K562 (cell line): Measurements from ENCODE around the gene TMSB10. TPM values are rescaled to one million over a fixed set of nuclear protein-coding genes. Genes with fewer than 3 reads are reported as not detected.

Source experiments
- ATAC-seq: fragments of 200-7000 bp; cut with Tn5 transposase; 3 replicates; pipeline ENCODE4 v1.9.1; 2020; ENCODE audit warnings: moderate library complexity
- BruUV-seq: library from RNA; stranded (reverse); fragments of 400-500 nt; replicated peaks from 2 replicates; lab custom pipeline; 2021; lab: Mats Ljungman, UMichigan
- CTCF ChIA-PET: fragments of 300-600 bp; formaldehyde crosslinking; extraction: SDS; loops from one replicate; lab custom pipeline; 2021; ENCODE audit warnings: low intra/inter-chr PET ratio; lab: Yijun Ruan, JAX
- POLR2A ChIA-PET: fragments of 300-600, 350-650 bp; sonication (Branson Sonifier 250); formaldehyde crosslinking; extraction: SDS; loops from one replicate; lab custom pipeline; 2021; ENCODE audit warnings: antibody characterized with exemption, inconsistent platforms; lab: Yijun Ruan, JAX
- DNase-seq, 4 experiments: peaks; one replicate each; pipeline versions ENCODE4 v3.0.0 to v3.0.0-alpha.2; 2011 to 2018; ENCODE audit warnings: low spot score in 3 of 4, mixed read lengths in 3 of 4; ENCODE audit errors: extremely low read depth in 1 of 4
- FAIRE-seq: peaks from 2 replicates; lab custom pipeline; 2011; peaks lifted over from hg19 to GRCh38; lab: Jason Lieb, UNC
- H2AFZ ChIP-seq: 2 replicates; pipeline ENCODE4 v1.6.0; 2011; ENCODE audit warnings: low read depth, low read length, control low read depth, inconsistent platforms
- H3K27ac ChIP-seq: fragments of 200-600 bp; 3 replicates; pipeline ENCODE4 v1.8.0; 2011; ENCODE audit warnings: low read depth, mild to moderate bottlenecking, control low read depth, inconsistent platforms, low read length, moderate library complexity, mixed read lengths; ENCODE audit errors: extremely low read depth
- H3K27me3 ChIP-seq, 2 experiments: fragments of 300-600 bp in 1 of 2; 2 replicates in 1 of 2; 3 replicates in 1 of 2; pipeline versions ENCODE4 v1.6.0 to v1.8.0; 2011; ENCODE audit warnings: inconsistent platforms in 2 of 2, low read length in 2 of 2, mild to moderate bottlenecking in 1 of 2, mixed read lengths in 1 of 2, moderate library complexity in 1 of 2; ENCODE audit not compliant: control insufficient read depth in 2 of 2, insufficient read depth in 2 of 2
- H3K36me3 ChIP-seq: fragments of 300-600 bp; 3 replicates; pipeline ENCODE4 v1.8.0; 2011; ENCODE audit warnings: mild to moderate bottlenecking, low read length, inconsistent platforms; ENCODE audit not compliant: control insufficient read depth, insufficient read depth
- H3K4me1 ChIP-seq, 2 experiments: fragments of 200-600 bp in 1 of 2; replicated peaks in 1 of 2; 2 replicates in 1 of 2; 3 replicates in 1 of 2; pipeline versions ENCODE4 v1.5.1 to v1.8.0; 2011; ENCODE audit warnings: inconsistent platforms in 2 of 2, low read length in 2 of 2, mild to moderate bottlenecking in 1 of 2, mixed read lengths in 1 of 2, moderate library complexity in 1 of 2; ENCODE audit not compliant: control insufficient read depth in 2 of 2, insufficient read depth in 2 of 2
- H3K4me2 ChIP-seq: 2 replicates; pipeline ENCODE4 v1.6.1; 2011; ENCODE audit warnings: low read length, control low read depth, inconsistent platforms, mixed read lengths; ENCODE audit not compliant: insufficient read depth
- H3K4me3 ChIP-seq: fragments of 200-600 bp; sonication (generic), shearing (Covaris generic); 2 replicates; pipeline ENCODE4 v1.5.1; 2016; ENCODE audit warnings: control low read depth, inconsistent platforms
- H3K79me2 ChIP-seq: fragments of 200-600 bp; 3 replicates; pipeline ENCODE4 v1.8.0; 2011; ENCODE audit warnings: low read length, inconsistent platforms; ENCODE audit not compliant: control insufficient read depth, insufficient read depth
- H3K9ac ChIP-seq, 2 experiments: 2 replicates each; pipeline versions ENCODE4 v1.6.0 to v1.6.1; 2011; ENCODE audit warnings: low read depth in 2 of 2, low read length in 2 of 2, control low read depth in 1 of 2, inconsistent platforms in 1 of 2, mild to moderate bottlenecking in 1 of 2, mixed read lengths in 1 of 2; ENCODE audit not compliant: insufficient read depth in 1 of 2
- H3K9me1 ChIP-seq: one replicate; pipeline ENCODE4 v1.6.0; 2011; ENCODE audit warnings: inconsistent platforms, mild to moderate bottlenecking, low read length, moderate library complexity; ENCODE audit not compliant: control insufficient read depth, insufficient read depth
- H3K9me3 ChIP-seq: replicated peaks from 2 replicates; pipeline ENCODE4 v1.5.1; 2011; ENCODE audit warnings: low read depth, low read length, inconsistent platforms; ENCODE audit not compliant: control insufficient read depth, insufficient read depth
- H4K20me1 ChIP-seq: replicated peaks from 2 replicates; pipeline ENCODE4 v1.6.1; 2011; ENCODE audit warnings: low read length, inconsistent platforms, mixed read lengths; ENCODE audit not compliant: control insufficient read depth, insufficient read depth
- HCFC1 ChIP-seq: IDR thresholded peaks from 2 replicates; pipeline ENCODE4 v1.6.1; 2012; ENCODE audit warnings: low read depth, low read length, improper control_type of control experiment
- KLF16 ChIP-seq: IDR thresholded peaks from 2 replicates; pipeline ENCODE4 v1.6.1; 2016; ENCODE audit warnings: antibody characterized with exemption
- MYC ChIP-seq, 2 experiments: fragments of 250-450 bp in 1 of 2; sonication (Bioruptor Pico) in 1 of 2; IDR thresholded peaks; 2 replicates each; pipeline versions ENCODE4 v1.5.1 to v1.6.1; 2012 to 2021; ENCODE audit warnings: low read depth in 2 of 2, borderline replicate concordance in 1 of 2, improper control_type of control experiment in 1 of 2, low read length in 1 of 2, mild to moderate bottlenecking in 1 of 2, moderate library complexity in 1 of 2
- PHF8 ChIP-seq: fragments of 200-600 bp; sonication (generic); IDR thresholded peaks from 2 replicates; pipeline ENCODE4 v1.6.1; 2012; ENCODE audit warnings: mixed run types, mild to moderate bottlenecking, inconsistent platforms, low read length, moderate library complexity, borderline replicate concordance
- POLR2A ChIP-seq: fragments of 450-650 bp; conservative IDR thresholded peaks from 2 replicates; pipeline ENCODE4 v1.6.1; 2016
- POLR2AphosphoS2 ChIP-seq: IDR thresholded peaks from 2 replicates; pipeline ENCODE4 v1.6.1; 2012; ENCODE audit warnings: low read length, improper control_type of control experiment
- SPI1 ChIP-seq: IDR thresholded peaks from 2 replicates; pipeline ENCODE4 v1.6.1; 2011; ENCODE audit warnings: low read depth, low read length, control low read depth, borderline replicate concordance
- ZKSCAN8 ChIP-seq: fragments of 200-800 bp; sonication (Bioruptor generic); IDR thresholded peaks from 2 replicates; pipeline ENCODE4 v1.6.1; 2016; ENCODE audit warnings: missing genetic modification characterization, missing compliant biosample characterization
- ZNF165 ChIP-seq: fragments of 250-450 bp; sonication (Bioruptor Pico); IDR thresholded peaks from 2 replicates; pipeline ENCODE4 v1.4.0; 2020; ENCODE audit warnings: borderline replicate concordance
- ZNF408 ChIP-seq: fragments of 250-450 bp; sonication (Bioruptor Pico); IDR thresholded peaks from 2 replicates; pipeline ENCODE4 v1.4.0; 2020; ENCODE audit warnings: low read depth, mild to moderate bottlenecking, moderate library complexity
- ZNF589 ChIP-seq: fragments of 200-800 bp; sonication (Bioruptor generic); IDR thresholded peaks from 2 replicates; pipeline ENCODE4 v1.6.1; 2016; ENCODE audit warnings: low read depth, missing genetic modification characterization, missing compliant biosample characterization
- WGBS: fragments of 100-300 bp; shearing (Covaris generic); methylation state at CpG from one replicate; pipeline ENCODE4 v1.1.6; 2016; ENCODE audit warnings: low coverage, mixed read lengths; ENCODE audit not compliant: insufficient coverage; ENCODE audit errors: missing lambda C conversion rate; 5-methylcytosine and 5-hydroxymethylcytosine counted together
- in situ Hi-C: fragments of 300-500 bp; cut with MboI; formaldehyde crosslinking; loops from 4 replicates; pipeline ENCODE4 v1.15.0; 2018; ENCODE audit warnings: inconsistent platforms, mixed read lengths
- intact Hi-C: fragments of 100-400 bp; cut with micrococcal nuclease; formaldehyde crosslinking; loops from 2 replicates; pipeline ENCODE4 v1.14.2; 2022
- polyA plus RNA-seq, 8 experiments: library from polyadenylated mRNA; depleted of rRNA in 4 of 8; stranded (reverse) in 5 of 8; unstranded in 3 of 8; fragments of >200 nt; fragmentation: Nextera tagmentation in 2 of 8; fragmentation: Illumina TruSeq in 1 of 8; extraction: Ambion mirVana in 2 of 8; extraction: Trizol in 1 of 8; gene quantifications; 2 replicates each; pipeline versions ENCODE4 v1.2.1 to v1.2.3, GENCODE V29; 2011 to 2014; ENCODE audit warnings: inconsistent platforms in 1 of 8, missing spikeins in 1 of 8
- total RNA-seq, 7 experiments: library from RNA; depleted of rRNA in 6 of 7; stranded (reverse); fragments of >200 nt in 6 of 7; fragmentation: Illumina TruSeq in 2 of 7; extraction: Trizol in 2 of 7; gene quantifications; 2 replicates each; pipeline versions ENCODE4 v1.2.1 to v1.2.3, GENCODE V29; 2011 to 2021; ENCODE audit warnings: low replicate concordance in 1 of 7
- TF ChIP-seq, protein P1 (sequence below): IDR thresholded peaks from 3 replicates; pipeline ENCODE4 v1.6.1; 2011; ENCODE audit warnings: borderline replicate concordance, mild to moderate bottlenecking, moderate library complexity; ENCODE audit not compliant: insufficient read length; ENCODE audit errors: extremely low read depth

The TMSB10 gene
- total and polyA plus RNA-seq, 9 of the 15 experiments (the other 6 are each of a cell fraction or from before 2014, with no cell fraction given) = 382 to 2,226 (median 959) TPM

DNA sequence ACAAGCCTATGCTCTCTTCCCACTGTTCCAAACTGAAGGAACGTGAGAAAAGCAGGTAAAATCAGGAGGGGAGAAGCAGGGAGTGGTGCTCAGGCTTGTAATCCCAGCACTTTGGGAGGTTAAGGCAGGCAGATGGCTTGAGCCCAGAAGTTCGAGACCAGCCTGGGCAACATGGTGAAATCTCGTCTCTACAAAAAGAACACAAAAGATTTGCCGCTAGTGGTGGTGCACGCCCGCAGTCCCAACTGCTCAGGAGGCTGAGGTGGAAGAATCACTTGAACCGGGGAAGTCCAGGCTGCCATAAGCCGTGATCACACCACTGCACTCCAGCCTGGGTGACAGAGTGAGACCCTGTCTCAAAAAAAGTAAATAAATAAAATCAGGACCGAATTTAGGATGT, 1.3 kb upstream of the TMSB10 start (continued):
- TF ChIP-seq PHF8 = no peak
- no peak for TF ChIP-seq ZKSCAN8 (CRISPR knock-in tag)
- TF ChIP-seq POLR2A = no peak
- no peak for TF ChIP-seq ZNF165 (CRISPR knock-in tag)
- TF ChIP-seq, protein P1, sequence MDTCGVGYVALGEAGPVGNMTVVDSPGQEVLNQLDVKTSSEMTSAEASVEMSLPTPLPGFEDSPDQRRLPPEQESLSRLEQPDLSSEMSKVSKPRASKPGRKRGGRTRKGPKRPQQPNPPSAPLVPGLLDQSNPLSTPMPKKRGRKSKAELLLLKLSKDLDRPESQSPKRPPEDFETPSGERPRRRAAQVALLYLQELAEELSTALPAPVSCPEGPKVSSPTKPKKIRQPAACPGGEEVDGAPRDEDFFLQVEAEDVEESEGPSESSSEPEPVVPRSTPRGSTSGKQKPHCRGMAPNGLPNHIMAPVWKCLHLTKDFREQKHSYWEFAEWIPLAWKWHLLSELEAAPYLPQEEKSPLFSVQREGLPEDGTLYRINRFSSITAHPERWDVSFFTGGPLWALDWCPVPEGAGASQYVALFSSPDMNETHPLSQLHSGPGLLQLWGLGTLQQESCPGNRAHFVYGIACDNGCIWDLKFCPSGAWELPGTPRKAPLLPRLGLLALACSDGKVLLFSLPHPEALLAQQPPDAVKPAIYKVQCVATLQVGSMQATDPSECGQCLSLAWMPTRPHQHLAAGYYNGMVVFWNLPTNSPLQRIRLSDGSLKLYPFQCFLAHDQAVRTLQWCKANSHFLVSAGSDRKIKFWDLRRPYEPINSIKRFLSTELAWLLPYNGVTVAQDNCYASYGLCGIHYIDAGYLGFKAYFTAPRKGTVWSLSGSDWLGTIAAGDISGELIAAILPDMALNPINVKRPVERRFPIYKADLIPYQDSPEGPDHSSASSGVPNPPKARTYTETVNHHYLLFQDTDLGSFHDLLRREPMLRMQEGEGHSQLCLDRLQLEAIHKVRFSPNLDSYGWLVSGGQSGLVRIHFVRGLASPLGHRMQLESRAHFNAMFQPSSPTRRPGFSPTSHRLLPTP = no peak
- TF ChIP-seq POLR2AphosphoS2 = no peak
- TF ChIP-seq ZNF408 (CRISPR knock-in tag) = no peak

DNA sequence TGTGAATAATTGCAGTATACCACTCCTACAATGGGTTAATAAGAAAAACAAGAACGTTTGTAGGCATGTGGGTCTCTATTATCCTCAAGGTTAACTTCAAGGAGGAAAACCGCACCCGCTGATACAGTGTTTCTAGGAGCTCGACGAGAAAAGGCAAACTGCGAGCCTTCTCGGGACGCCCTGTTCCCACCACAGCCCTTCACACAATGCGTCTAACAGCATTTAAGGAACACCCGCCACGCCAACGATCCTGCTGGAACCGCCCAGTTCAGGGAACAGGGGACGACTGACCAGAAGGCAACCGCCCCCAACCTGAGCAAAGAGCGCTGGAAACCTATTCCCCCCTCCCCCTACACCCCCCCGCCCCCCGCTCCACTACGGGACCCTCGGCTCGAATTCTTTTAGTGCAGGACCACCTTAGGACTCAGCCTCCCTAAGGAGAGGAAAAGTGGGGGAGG, 710 bp upstream of the TMSB10 start:
- in situ Hi-C loops (no loop called here), intact Hi-C loops (no loop called here)
- Histone ChIP-seq H3K4me2 (peak overlapping the region; percentile 84), H3K27me3 (no peaks in the 10 kb centered on the region), H2AFZ (peak overlapping the region; percentile 93), H3K9me1 (no peaks in the 10 kb centered on the region), H3K9me3 (no peaks in the 10 kb centered on the region), H3K4me3 (peak overlapping the region; percentile 96), H3K27ac (peak overlapping the region; percentile 91), H3K36me3 (peaks cover 6% of the 10 kb centered on the region; the same call in 1 of the 3 replicates), H4K20me1 (no peaks in the 10 kb centered on the region), H3K9ac (peak overlapping the region; percentile 85 to 98), H3K4me1 (peaks cover 19 to 23% of the 10 kb centered on the region in 2 experiments), H3K79me2 (peaks cover 16% of the 10 kb centered on the region)
- ChIA-PET CTCF (interaction anchor here (1.1 kb wide), 1 partner anchor 21 kb away, joined by 7 read pairs; no protein-coding TSS in a partner anchor), POLR2A (interaction anchor here (0.6 to 5.6 kb wide), 5 partner anchors 11 to 242 kb away, joined by 3 to 78 read pairs (median 3); no protein-coding TSS in a partner anchor)
- FAIRE-seq (peak; percentile 51), DNase-seq (peak; percentile 33 to 80 (median 48)), ATAC-seq (peak; percentile 60)
- no TSS peak for BruUV-seq
- 0% methylated on average over 19 of the region's 21 CpGs for WGBS
- TF ChIP-seq KLF16 (0 out of 2 replicates have a peak, but pooled peaks have one; percentile 14), ZNF589 (CRISPR knock-in tag) (peak; percentile 77), MYC (IDR thresholded peaks at IDR 0.05; ENCODE audit: low read depth, low read length) (peak; percentile 3; the same call in 1 of the 2 replicates), MYC (CRISPR knock-in tag; IDR thresholded peaks at IDR 0.05; ENCODE audit: borderline replicate concordance, low read depth) (no peak), SPI1 (peak; percentile 40; the same call in 1 of the 2 replicates), HCFC1 (no peak)
